Neural cell (in vitro differentiated cells): ENCODE results near the gene CDH4.

ENCODE experiments used
- EZH2 ChIP-seq: fragments of 200-600, 300-800 bp; shearing (Covaris generic), sonication (generic); IDR thresholded peaks from 2 replicates; pipeline ENCODE4 v1.6.1; 2014; ENCODE audit warnings: antibody characterized with exemption, low read length, borderline replicate concordance, mild to moderate bottlenecking; ENCODE audit not compliant: insufficient read depth, poor library complexity, severe bottlenecking
- MXI1 ChIP-seq: fragments of 450-650 bp; conservative IDR thresholded peaks from 2 replicates; pipeline ENCODE4 v1.6.1; 2014; ENCODE audit warnings: antibody characterized with exemption, mild to moderate bottlenecking; ENCODE audit not compliant: poor library complexity, severe bottlenecking
- POLR2AphosphoS5 ChIP-seq: IDR thresholded peaks from 2 replicates; pipeline ENCODE4 v1.6.1; 2012
- TAF1 ChIP-seq: IDR thresholded peaks from 2 replicates; pipeline ENCODE4 v1.6.1; 2012; ENCODE audit warnings: low read depth
- TF ChIP-seq, protein P1 (sequence below): fragments of 450-650 bp; IDR thresholded peaks from 2 replicates; pipeline ENCODE4 v1.5.1; 2014; ENCODE audit warnings: antibody characterized with exemption, mild to moderate bottlenecking, moderate library complexity; ENCODE audit not compliant: poor library complexity, severe bottlenecking

DNA sequence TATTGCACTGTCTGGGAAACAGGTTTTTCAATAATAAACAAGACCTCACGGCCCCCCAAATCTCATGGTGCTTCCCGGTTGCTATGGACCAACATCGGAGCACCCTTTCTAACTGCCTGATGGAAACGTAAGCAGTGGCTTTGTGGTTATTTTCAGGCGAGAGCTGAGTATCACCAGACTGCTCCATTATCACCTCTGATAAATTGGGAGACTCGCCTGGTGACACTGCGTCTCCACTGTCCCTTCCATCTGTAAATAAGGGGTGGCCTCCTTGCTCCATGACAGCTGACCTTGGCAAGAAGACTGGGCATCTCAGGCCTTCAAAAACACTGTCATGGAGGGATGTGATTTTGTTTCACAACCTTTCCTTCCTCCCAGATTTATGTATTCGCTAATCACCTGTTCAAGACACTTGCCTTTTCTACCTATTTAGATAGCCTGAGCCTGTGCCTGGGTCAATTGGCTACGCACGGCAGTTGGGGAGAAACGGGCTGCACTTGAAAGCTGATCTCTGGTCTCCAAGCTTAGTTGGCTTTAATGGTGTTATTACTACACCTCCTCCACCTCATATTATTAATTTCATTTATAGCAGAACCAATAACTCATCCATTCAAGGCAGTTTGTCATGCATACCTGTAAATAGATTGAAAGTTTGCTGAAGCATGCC, 17.7 kb upstream of the CDH4 start:
- TF ChIP-seq MXI1, result no peak
- no peak for TF ChIP-seq EZH2
- no peak for TF ChIP-seq TAF1
- TF ChIP-seq, protein P1, sequence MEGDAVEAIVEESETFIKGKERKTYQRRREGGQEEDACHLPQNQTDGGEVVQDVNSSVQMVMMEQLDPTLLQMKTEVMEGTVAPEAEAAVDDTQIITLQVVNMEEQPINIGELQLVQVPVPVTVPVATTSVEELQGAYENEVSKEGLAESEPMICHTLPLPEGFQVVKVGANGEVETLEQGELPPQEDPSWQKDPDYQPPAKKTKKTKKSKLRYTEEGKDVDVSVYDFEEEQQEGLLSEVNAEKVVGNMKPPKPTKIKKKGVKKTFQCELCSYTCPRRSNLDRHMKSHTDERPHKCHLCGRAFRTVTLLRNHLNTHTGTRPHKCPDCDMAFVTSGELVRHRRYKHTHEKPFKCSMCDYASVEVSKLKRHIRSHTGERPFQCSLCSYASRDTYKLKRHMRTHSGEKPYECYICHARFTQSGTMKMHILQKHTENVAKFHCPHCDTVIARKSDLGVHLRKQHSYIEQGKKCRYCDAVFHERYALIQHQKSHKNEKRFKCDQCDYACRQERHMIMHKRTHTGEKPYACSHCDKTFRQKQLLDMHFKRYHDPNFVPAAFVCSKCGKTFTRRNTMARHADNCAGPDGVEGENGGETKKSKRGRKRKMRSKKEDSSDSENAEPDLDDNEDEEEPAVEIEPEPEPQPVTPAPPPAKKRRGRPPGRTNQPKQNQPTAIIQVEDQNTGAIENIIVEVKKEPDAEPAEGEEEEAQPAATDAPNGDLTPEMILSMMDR, result no peak
- TF ChIP-seq POLR2AphosphoS5, result no peak
